Measurements from ENCODE around the gene NKAIN2.
"Not testable (repeated sequence)": the region's sequence is repeated elsewhere in the genome, so short reads cannot be mapped to it uniquely, and the experiment has no call there.

The NKAIN2 gene

DNA sequence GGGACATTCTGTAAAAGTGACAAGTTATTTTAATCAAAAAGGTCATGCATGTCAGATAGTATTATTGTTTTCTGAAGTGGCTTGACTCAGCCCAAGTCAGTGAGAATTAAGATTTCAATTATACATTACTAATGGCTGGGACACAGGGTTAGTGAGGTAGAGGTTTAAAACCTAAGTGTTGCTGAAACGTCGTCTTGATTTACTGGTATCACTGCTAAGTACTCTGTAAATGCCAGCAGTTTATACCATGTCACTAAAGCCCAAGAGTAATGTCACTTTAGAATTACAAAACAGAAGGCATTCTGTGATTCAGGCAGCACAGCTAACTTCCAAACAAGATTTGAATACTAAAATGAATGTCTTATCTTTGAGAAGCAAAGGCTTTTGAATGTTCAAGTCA is 176.6 kb downstream of the NKAIN2 start:
- Histone ChIP-seq H3K27me3 (ENCODE audit: low read length) (no peaks in the 10 kb centered on the region), H3K9me2 (replicated peaks; ENCODE audit: insufficient read depth, low read length) (no peaks in the 10 kb centered on the region), H4K20me1 (ENCODE audit: low read depth, low read length) (no peaks in the 10 kb centered on the region), H3K4me3 (ENCODE audit: insufficient read depth, low read length, poor library complexity, severe bottlenecking) (no peak overlapping the region), H2AFZ (ENCODE audit: low read depth, low read length, severe bottlenecking) (no peak overlapping the region), H3F3A (ENCODE audit: insufficient read depth) (no peaks in the 10 kb centered on the region), H3K27ac (ENCODE audit: low read depth, low read length) (no peak overlapping the region), H3K9ac (ENCODE audit: low read length) (no peak overlapping the region), H3K4me2 (ENCODE audit: low read depth, low read length, poor library complexity, severe bottlenecking) (no peak overlapping the region), H3K79me2 (ENCODE audit: insufficient read depth, low read length) (no peaks in the 10 kb centered on the region), H3K36me3 (ENCODE audit: low read length) (no peaks in the 10 kb centered on the region), H3K9me3 (ENCODE audit: insufficient read depth, low read length) (no peaks in the 10 kb centered on the region)
- TF ChIP-seq, protein P1, sequence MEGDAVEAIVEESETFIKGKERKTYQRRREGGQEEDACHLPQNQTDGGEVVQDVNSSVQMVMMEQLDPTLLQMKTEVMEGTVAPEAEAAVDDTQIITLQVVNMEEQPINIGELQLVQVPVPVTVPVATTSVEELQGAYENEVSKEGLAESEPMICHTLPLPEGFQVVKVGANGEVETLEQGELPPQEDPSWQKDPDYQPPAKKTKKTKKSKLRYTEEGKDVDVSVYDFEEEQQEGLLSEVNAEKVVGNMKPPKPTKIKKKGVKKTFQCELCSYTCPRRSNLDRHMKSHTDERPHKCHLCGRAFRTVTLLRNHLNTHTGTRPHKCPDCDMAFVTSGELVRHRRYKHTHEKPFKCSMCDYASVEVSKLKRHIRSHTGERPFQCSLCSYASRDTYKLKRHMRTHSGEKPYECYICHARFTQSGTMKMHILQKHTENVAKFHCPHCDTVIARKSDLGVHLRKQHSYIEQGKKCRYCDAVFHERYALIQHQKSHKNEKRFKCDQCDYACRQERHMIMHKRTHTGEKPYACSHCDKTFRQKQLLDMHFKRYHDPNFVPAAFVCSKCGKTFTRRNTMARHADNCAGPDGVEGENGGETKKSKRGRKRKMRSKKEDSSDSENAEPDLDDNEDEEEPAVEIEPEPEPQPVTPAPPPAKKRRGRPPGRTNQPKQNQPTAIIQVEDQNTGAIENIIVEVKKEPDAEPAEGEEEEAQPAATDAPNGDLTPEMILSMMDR (IDR thresholded peaks at IDR 0.05; ENCODE audit: insufficient read depth, low read length, poor library complexity, severe bottlenecking), result no peak
- TF ChIP-seq EZH2phosphoT487 (conservative IDR thresholded peaks at IDR 0.05; ENCODE audit: low read length), result no peak

DNA sequence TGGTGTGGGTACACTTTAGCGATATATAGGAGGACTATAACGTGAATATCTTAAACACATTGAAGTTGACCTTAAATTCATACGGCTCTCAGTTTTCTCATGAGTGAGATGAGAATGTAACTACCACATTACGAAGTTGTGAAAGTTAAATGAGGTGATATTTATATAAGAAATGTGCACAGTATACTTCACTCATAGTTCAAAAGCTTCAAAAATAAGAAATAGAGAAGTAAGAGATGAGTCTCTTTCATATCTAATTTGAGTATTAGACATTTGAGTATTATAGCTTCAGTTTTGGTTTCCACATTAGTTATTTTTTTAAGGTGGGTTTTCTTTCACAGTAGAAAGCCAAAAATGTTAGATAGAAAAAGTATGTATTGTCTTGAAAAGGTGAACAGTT is 183.3 kb downstream of the NKAIN2 start:
- no peaks in the 10 kb centered on the region for H3K36me3 ChIP-seq (ENCODE audit: low read length)
- H4K20me1 ChIP-seq (ENCODE audit: low read depth, low read length), result no peaks in the 10 kb centered on the region
- no peaks in the 10 kb centered on the region for H3K9me3 ChIP-seq (ENCODE audit: insufficient read depth, low read length)
- H3K9me2 ChIP-seq (replicated peaks; ENCODE audit: insufficient read depth, low read length), result no peaks in the 10 kb centered on the region
- no peaks in the 10 kb centered on the region for H3K27me3 ChIP-seq (ENCODE audit: low read length)
- no peak overlapping the region for H3K4me2 ChIP-seq (ENCODE audit: low read depth, low read length, poor library complexity, severe bottlenecking)
- H3K4me3 ChIP-seq (ENCODE audit: insufficient read depth, low read length, poor library complexity, severe bottlenecking), result no peak overlapping the region
- H3K9ac ChIP-seq (ENCODE audit: low read length), result no peak overlapping the region
- no peaks in the 10 kb centered on the region for H3F3A ChIP-seq (ENCODE audit: insufficient read depth)
- H3K27ac ChIP-seq (ENCODE audit: low read depth, low read length), result no peak overlapping the region
- TF ChIP-seq, protein P1 (IDR thresholded peaks at IDR 0.05; ENCODE audit: insufficient read depth, low read length, poor library complexity, severe bottlenecking), result no peak
- no peak for TF ChIP-seq EZH2phosphoT487 (conservative IDR thresholded peaks at IDR 0.05; ENCODE audit: low read length)
- no peaks in the 10 kb centered on the region for H3K79me2 ChIP-seq (ENCODE audit: insufficient read depth, low read length)
- no peak overlapping the region for H2AFZ ChIP-seq (ENCODE audit: low read depth, low read length, severe bottlenecking)

DNA sequence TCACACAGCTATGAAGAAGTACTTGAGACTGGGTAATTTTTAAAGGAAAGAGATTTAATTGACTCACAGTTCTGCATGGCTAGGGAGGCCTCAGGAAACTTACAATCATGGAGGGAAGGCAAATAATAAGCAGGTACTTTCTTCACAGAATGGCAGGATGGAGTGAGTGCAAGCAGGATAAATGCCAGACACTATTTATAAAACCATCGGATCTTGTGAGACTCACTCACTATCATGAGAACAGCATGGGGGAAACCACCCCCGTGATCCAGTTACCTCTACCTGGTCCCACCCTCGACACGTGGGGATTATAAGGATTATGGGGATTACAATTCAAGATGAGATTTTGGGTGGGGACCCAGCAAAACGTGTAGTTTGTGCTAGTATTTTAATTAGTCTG is 186.3 kb downstream of the NKAIN2 start:
- not testable (repeated sequence) for H3K4me2 ChIP-seq (ENCODE audit: low read depth, low read length, poor library complexity, severe bottlenecking); H3F3A ChIP-seq (ENCODE audit: insufficient read depth); H3K79me2 ChIP-seq (ENCODE audit: insufficient read depth, low read length); H4K20me1 ChIP-seq (ENCODE audit: low read depth, low read length); H3K4me3 ChIP-seq (ENCODE audit: insufficient read depth, low read length, poor library complexity, severe bottlenecking); H3K36me3 ChIP-seq (ENCODE audit: low read length); H3K27me3 ChIP-seq (ENCODE audit: low read length); H2AFZ ChIP-seq (ENCODE audit: low read depth, low read length, severe bottlenecking); H3K27ac ChIP-seq (ENCODE audit: low read depth, low read length); H3K9me3 ChIP-seq (ENCODE audit: insufficient read depth, low read length); H3K9me2 ChIP-seq (replicated peaks; ENCODE audit: insufficient read depth, low read length); H3K9ac ChIP-seq (ENCODE audit: low read length)

DNA sequence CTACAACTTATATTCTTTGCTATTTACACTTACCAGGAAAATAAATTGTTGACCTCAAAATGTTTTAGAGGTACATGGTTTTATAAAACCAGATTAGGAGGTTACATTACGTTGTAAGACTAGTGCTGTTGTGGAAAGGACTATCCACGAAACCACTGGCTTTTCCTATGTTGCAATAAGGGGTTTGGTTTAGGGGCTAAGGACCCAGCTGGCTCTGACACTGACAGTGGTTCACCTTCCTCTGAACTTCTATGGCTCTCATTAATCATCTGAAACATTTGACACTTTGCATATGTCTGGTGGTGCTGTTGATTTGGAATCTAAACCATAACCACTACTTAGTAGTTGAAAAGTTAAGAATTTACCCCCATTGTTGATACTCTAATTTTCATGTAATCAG is 186.7 kb downstream of the NKAIN2 start:
- Histone ChIP-seq H3K27me3 (ENCODE audit: low read length) (no peaks in the 10 kb centered on the region), H3K9ac (ENCODE audit: low read length) (no peak overlapping the region), H4K20me1 (ENCODE audit: low read depth, low read length) (no peaks in the 10 kb centered on the region), H3K9me2 (replicated peaks; ENCODE audit: insufficient read depth, low read length) (no peaks in the 10 kb centered on the region), H2AFZ (ENCODE audit: low read depth, low read length, severe bottlenecking) (no peak overlapping the region), H3K9me3 (ENCODE audit: insufficient read depth, low read length) (no peaks in the 10 kb centered on the region), H3K79me2 (ENCODE audit: insufficient read depth, low read length) (no peaks in the 10 kb centered on the region), H3K4me2 (ENCODE audit: low read depth, low read length, poor library complexity, severe bottlenecking) (no peak overlapping the region), H3K27ac (ENCODE audit: low read depth, low read length) (no peak overlapping the region), H3K36me3 (ENCODE audit: low read length) (no peaks in the 10 kb centered on the region), H3K4me3 (ENCODE audit: insufficient read depth, low read length, poor library complexity, severe bottlenecking) (no peak overlapping the region), H3F3A (ENCODE audit: insufficient read depth) (no peaks in the 10 kb centered on the region)
- TF ChIP-seq EZH2phosphoT487 (conservative IDR thresholded peaks at IDR 0.05; ENCODE audit: low read length), result no peak
- TF ChIP-seq, protein P1 (IDR thresholded peaks at IDR 0.05; ENCODE audit: insufficient read depth, low read length, poor library complexity, severe bottlenecking), result no peak
